PC-9 (cell line): ENCODE data around the gene CCNDBP1. TPM values are rescaled to one million over a fixed set of nuclear protein-coding genes. Genes with fewer than 3 reads are reported as not detected.
A peak's percentile ranks its signal among the peaks of the same experiment; 100 is the strongest.

Source experiments
- BruUV-seq: library from RNA; stranded (reverse); fragments of 400-500 nt; replicated peaks from 2 replicates; lab custom pipeline; 2021; lab: Mats Ljungman, UMichigan
- CTCF ChIA-PET: fragments of 300-600 bp; sonication (Branson Sonifier 250); formaldehyde crosslinking; loops from one replicate; lab custom pipeline; 2022; ENCODE audit warnings: antibody characterized with exemption; lab: Charles Lee
- POLR2A ChIA-PET: fragments of 300-600 bp; sonication (Branson Sonifier 250); formaldehyde crosslinking; loops from one replicate; lab custom pipeline; 2022; ENCODE audit warnings: antibody characterized with exemption; ENCODE audit not compliant: unreplicated experiment; lab: Charles Lee
- DNase-seq, 2 experiments: peaks; one replicate each; pipeline versions ENCODE4 v3.0.0 to v3.0.0-alpha.2; 2015 to 2022; ENCODE audit warnings: mixed read lengths in 1 of 2
- H2AFZ ChIP-seq: fragments of 200-600 bp; sonication (generic); 2 replicates; pipeline ENCODE4 v1.8.1; 2017; ENCODE audit warnings: antibody characterized with exemption
- H3F3A ChIP-seq: fragments of 200-600 bp; sonication (generic); 2 replicates; pipeline ENCODE4 v1.8.1; 2017; ENCODE audit warnings: antibody characterized with exemption, mild to moderate bottlenecking, low read depth; ENCODE audit not compliant: insufficient read depth
- H3K27ac ChIP-seq: fragments of 200-600 bp; sonication (generic); 2 replicates; pipeline ENCODE4 v1.6.1; 2016; ENCODE audit warnings: mixed run types
- H3K27me3 ChIP-seq: fragments of 200-600 bp; sonication (generic); 2 replicates; pipeline ENCODE4 v1.6.1; 2016; ENCODE audit warnings: low read depth, mixed run types; ENCODE audit not compliant: insufficient read depth
- H3K36me3 ChIP-seq: fragments of 200-600 bp; sonication (generic); 2 replicates; pipeline ENCODE4 v1.6.1; 2016; ENCODE audit warnings: low read depth, mixed run types
- H3K4me1 ChIP-seq: fragments of 200-600 bp; sonication (generic); replicated peaks from 2 replicates; pipeline ENCODE4 v1.6.1; 2016; ENCODE audit warnings: mixed run types; ENCODE audit not compliant: insufficient read depth
- H3K4me2 ChIP-seq: fragments of 200-600 bp; sonication (generic); 2 replicates; pipeline ENCODE4 v1.6.1; 2017; ENCODE audit warnings: mixed run types
- H3K4me3 ChIP-seq: fragments of 200-600 bp; sonication (generic); 2 replicates; pipeline ENCODE4 v1.6.1; 2016; ENCODE audit warnings: mixed run types
- H3K79me2 ChIP-seq: fragments of 200-600 bp; sonication (generic); 2 replicates; pipeline ENCODE4 v1.6.1; 2017; ENCODE audit warnings: low read depth, mixed run types
- H3K9me2 ChIP-seq: fragments of 200-600 bp; sonication (generic); 2 replicates; pipeline ENCODE4 v1.8.1; 2017; ENCODE audit warnings: mild to moderate bottlenecking; ENCODE audit not compliant: insufficient read depth
- H3K9me3 ChIP-seq: fragments of 200-600 bp; sonication (generic); 2 replicates; pipeline ENCODE4 v1.8.1; 2016; ENCODE audit warnings: low read depth; ENCODE audit not compliant: insufficient read depth
- H4K20me1 ChIP-seq: fragments of 200-600 bp; sonication (generic); 2 replicates; pipeline ENCODE4 v1.8.1; 2017; ENCODE audit not compliant: insufficient read depth
- CTCF ChIP-seq: fragments of 200-600 bp; sonication (generic); conservative IDR thresholded peaks from 2 replicates; pipeline ENCODE4 v1.6.1; 2017; ENCODE audit warnings: mixed run types, antibody characterized with exemption, mild to moderate bottlenecking, moderate library complexity
- EZH2 ChIP-seq: fragments of 200-600 bp; sonication (generic); IDR thresholded peaks from 2 replicates; pipeline ENCODE4 v1.8.0; 2017; ENCODE audit warnings: antibody characterized with exemption, low read depth
- intact Hi-C: fragments of 100-400 bp; cut with micrococcal nuclease; formaldehyde crosslinking; loops from one replicate; pipeline ENCODE4 v1.10.0; 2022; ENCODE audit not compliant: unreplicated experiment
- total RNA-seq: library from RNA; stranded (reverse); gene quantifications from 2 replicates; pipeline ENCODE4 v1.2.3, GENCODE V29; 2021

CCNDBP1 gene
- total RNA-seq, 1 experiment from 2014 or later, result 44.0 TPM

DNA sequence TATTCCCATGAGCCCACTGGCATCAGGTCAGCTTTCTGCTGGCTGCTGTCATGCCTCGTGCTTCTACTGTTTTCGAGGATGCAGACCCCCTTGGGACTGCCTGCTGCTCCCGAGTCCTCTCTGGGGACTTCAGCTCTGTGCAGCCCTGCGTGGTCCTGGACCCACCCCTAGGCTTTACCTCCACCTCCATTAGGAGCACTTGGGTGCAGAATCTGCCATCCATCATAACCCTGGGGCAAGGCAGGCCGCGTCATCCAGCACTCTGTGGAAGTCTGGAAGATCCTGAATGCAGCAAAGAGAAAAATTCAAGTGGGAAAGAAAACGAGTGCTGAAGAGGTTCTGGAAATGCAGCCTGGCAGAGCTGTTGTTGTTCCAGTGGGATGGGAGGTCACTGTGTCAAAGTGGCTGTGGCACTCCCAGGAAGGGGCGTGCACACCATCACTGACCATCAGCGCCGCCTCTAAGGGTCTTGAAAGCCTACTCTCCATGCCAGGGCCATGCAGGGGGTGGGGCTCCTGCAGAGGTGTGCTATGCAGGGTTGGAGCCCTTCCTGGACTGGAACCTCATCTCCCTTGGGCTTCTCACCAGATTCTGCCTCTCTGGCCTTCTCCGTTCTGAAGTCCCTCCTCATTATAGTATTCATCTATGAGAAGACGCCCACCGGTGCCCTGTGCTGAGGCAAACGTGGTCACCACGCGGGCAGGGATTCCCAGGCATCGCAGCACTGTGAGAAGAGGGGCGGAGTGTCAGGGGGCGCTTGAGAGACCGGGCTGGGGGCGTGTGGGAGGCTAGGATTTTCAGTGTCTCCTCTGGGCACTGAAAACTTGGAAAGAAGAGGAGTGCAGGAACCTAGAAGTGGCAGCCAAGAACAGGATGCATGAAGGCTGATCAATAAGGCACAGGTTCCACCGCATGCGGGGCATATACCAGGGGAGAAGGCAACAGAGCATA lies 23.1 kb downstream of the CCNDBP1 start:
- ChIA-PET CTCF (interaction anchor here (0.7 kb wide), 1 partner anchor 78 kb away, joined by 3 read pairs; no protein-coding TSS in a partner anchor), POLR2A (no interaction called here)
- H3K27ac ChIP-seq, result no peak overlapping the region
- no peak for TF ChIP-seq EZH2
- no peak for TF ChIP-seq CTCF
- H2AFZ ChIP-seq, result no peak overlapping the region
- no peaks in the 10 kb centered on the region for H3K9me3 ChIP-seq
- no peak for DNase-seq
- BruUV-seq, result no TSS peak
- no peaks in the 10 kb centered on the region for H3K27me3 ChIP-seq
- H3K79me2 ChIP-seq, result no peaks in the 10 kb centered on the region
- H3K9me2 ChIP-seq, result no peaks in the 10 kb centered on the region
- intact Hi-C loops, result no loop called here
- no peak overlapping the region for H3K4me3 ChIP-seq
- no peaks in the 10 kb centered on the region for H4K20me1 ChIP-seq
- H3K4me1 ChIP-seq, result no peaks in the 10 kb centered on the region
- no peaks in the 10 kb centered on the region for H3F3A ChIP-seq
- H3K4me2 ChIP-seq, result no peak overlapping the region
- H3K36me3 ChIP-seq, result no peaks in the 10 kb centered on the region

- intact Hi-C loops, result no loop called here
- peak in 1 of 2 experiments; percentile 35 for DNase-seq
- POLR2A ChIA-PET, result no interaction called here
- H3F3A ChIP-seq, result no peaks in the 10 kb centered on the region
- no peak overlapping the region for H2AFZ ChIP-seq
- H3K4me1 ChIP-seq, result no peaks in the 10 kb centered on the region
- no peaks in the 10 kb centered on the region for H3K9me3 ChIP-seq
- CTCF ChIA-PET, result interaction anchor here (0.7 to 0.8 kb wide), 2 partner anchors 77 to 126 kb away, joined by 3 read pairs; no protein-coding TSS in a partner anchor
- H3K27ac ChIP-seq, result no peak overlapping the region
- TF ChIP-seq CTCF, result 0 out of 2 replicates have a peak, but pooled peaks have one; percentile 21
- TF ChIP-seq EZH2, result no peak
- no peaks in the 10 kb centered on the region for H3K79me2 ChIP-seq
- H3K4me3 ChIP-seq, result no peak overlapping the region
- H3K4me2 ChIP-seq, result no peak overlapping the region
- no peaks in the 10 kb centered on the region for H3K27me3 ChIP-seq
- no peaks in the 10 kb centered on the region for H3K36me3 ChIP-seq
- no TSS peak for BruUV-seq
- no peaks in the 10 kb centered on the region for H3K9me2 ChIP-seq
- H4K20me1 ChIP-seq, result no peaks in the 10 kb centered on the region
These were observed 24.0 kb downstream of the CCNDBP1 start for GRCh38 chr15:43209059-43209824.

GRCh38 chr15:43210172-43210745 lies 25.1 kb downstream of the CCNDBP1 start:
- POLR2A ChIA-PET, result no interaction called here

More at GRCh38 chr15:43210172-43210745, 25.1 kb downstream of the CCNDBP1 start:
- H3K27ac ChIP-seq, result no peak overlapping the region
- no peak for DNase-seq
- no peak for TF ChIP-seq CTCF
- TF ChIP-seq EZH2, result no peak
- BruUV-seq, result no TSS peak
- no peak overlapping the region for H3K4me2 ChIP-seq
- H3K79me2 ChIP-seq, result no peaks in the 10 kb centered on the region
- H3K9me2 ChIP-seq, result no peaks in the 10 kb centered on the region
- no peaks in the 10 kb centered on the region for H4K20me1 ChIP-seq
- no peaks in the 10 kb centered on the region for H3K27me3 ChIP-seq
- H3K36me3 ChIP-seq, result no peaks in the 10 kb centered on the region
- H3K4me1 ChIP-seq, result no peaks in the 10 kb centered on the region
- no peaks in the 10 kb centered on the region for H3K9me3 ChIP-seq
- CTCF ChIA-PET, result interaction anchor here (0.8 kb wide), 1 partner anchor 125 kb away, joined by 3 read pairs; no protein-coding TSS in a partner anchor
- no peaks in the 10 kb centered on the region for H3F3A ChIP-seq
- no peak overlapping the region for H2AFZ ChIP-seq
- no peak overlapping the region for H3K4me3 ChIP-seq
- intact Hi-C loops, result no loop called here
